Peyer's patch (tissue), 4 donors: ENCODE results near the gene ATXN1.
A peak's percentile ranks its signal among the peaks of the same experiment; 100 is the strongest.

Experiments used
- CTCF ChIP-seq, 6 experiments: fragments of 450-650 bp in 4 of 6; fragments of 200-600 bp in 2 of 6; sonication (generic) in 1 of 6; IDR thresholded peaks; one replicate each; pipeline ENCODE4 v1.5.1; 2017 to 2019; ENCODE audit warnings: antibody characterized with exemption in 6 of 6, mild to moderate bottlenecking in 3 of 6, moderate library complexity in 1 of 6
- POLR2A ChIP-seq, 2 donors: fragments of 450-650 bp; IDR thresholded peaks; one replicate each; pipeline ENCODE4 v1.5.1; 2017; ENCODE audit warnings: antibody characterized with exemption in 2 of 2, mild to moderate bottlenecking in 2 of 2, moderate library complexity in 2 of 2

DNA sequence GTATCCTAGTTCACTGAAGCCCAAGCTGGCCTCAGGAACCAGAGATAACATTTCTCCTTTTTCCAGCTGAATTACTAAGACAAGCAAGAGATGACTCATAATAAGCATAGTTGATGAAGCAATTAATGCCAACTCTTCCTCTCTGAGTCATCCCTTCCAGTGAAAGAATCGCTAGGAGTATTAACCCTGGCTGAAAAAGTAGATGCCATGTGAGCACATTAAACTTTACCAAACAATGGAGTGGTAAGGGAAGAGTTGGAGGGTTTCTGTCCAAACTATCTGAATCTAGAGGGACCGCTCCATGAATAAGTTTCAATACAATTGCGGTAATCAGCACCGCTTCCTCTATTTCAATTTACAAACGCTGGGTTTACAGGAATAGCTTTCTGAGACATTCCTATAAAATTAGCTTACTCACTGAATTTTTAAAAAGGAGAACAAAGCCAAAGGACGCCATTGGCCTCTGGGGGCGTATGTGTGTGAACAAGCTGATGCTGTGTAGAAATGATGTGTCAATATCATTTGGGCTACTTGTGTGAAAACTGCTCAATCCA, 48.3 kb downstream of the ATXN1 start:
- no peak for TF ChIP-seq POLR2A (IDR thresholded peaks at IDR 0.05)
- peak in 4 of 6 experiments; percentile 6 to 26 (median 14) for TF ChIP-seq CTCF (IDR thresholded peaks at IDR 0.05)
